Activated CD8-positive, alpha-beta T cell treated with anti-CD3 and anti-CD28 coated beads for 36 hours (primary cell): ENCODE results near the gene PLTP. TPM values are rescaled to one million over a fixed set of nuclear protein-coding genes. Genes with fewer than 3 reads are reported as not detected.

ENCODE experiments used
- ATAC-seq: fragments of 200-7000 bp; cut with Tn5 transposase; one replicate; pipeline ENCODE4 v1.10.0; 2021; ENCODE audit warnings: mild to moderate bottlenecking, moderate library complexity
- CTCF ChIA-PET: fragments of 350-600 bp; sonication (Branson Sonifier 250); formaldehyde crosslinking; loops from one replicate; lab custom pipeline; 2021; ENCODE audit warnings: antibody characterized with exemption; lab: Charles Lee
- POLR2A ChIA-PET: fragments of 350-600 bp; sonication (Branson Sonifier 250); formaldehyde crosslinking; loops from one replicate; lab custom pipeline; 2021; ENCODE audit warnings: antibody characterized with exemption; lab: Charles Lee
- DNase-seq: peaks from one replicate; pipeline ENCODE4 v3.0.0-alpha.2; 2020
- H3K27ac Mint-ChIP-seq: one replicate; pipeline ENCODE4 v1.8.0; 2021; ENCODE audit warnings: mild to moderate bottlenecking, mixed read lengths
- H3K27me3 Mint-ChIP-seq: one replicate; pipeline ENCODE4 v1.8.0; 2021; ENCODE audit warnings: mixed read lengths
- H3K36me3 Mint-ChIP-seq: one replicate; pipeline ENCODE4 v1.8.0; 2021; ENCODE audit warnings: low read depth, mixed read lengths
- H3K4me1 Mint-ChIP-seq: one replicate; pipeline ENCODE4 v1.8.0; 2021; ENCODE audit warnings: low read depth, mixed read lengths
- H3K4me3 Mint-ChIP-seq: one replicate; pipeline ENCODE4 v1.8.0; 2021; ENCODE audit warnings: mild to moderate bottlenecking, moderate library complexity, mixed read lengths
- H3K9me3 Mint-ChIP-seq: one replicate; pipeline ENCODE4 v1.8.0; 2021; ENCODE audit warnings: mixed read lengths
- CTCF ChIP-seq: fragments of 200-600 bp; IDR thresholded peaks from one replicate; pipeline ENCODE4 v1.8.0; 2022; ENCODE audit warnings: antibody characterized with exemption, mild to moderate bottlenecking
- intact Hi-C: fragments of 100-400 bp; cut with micrococcal nuclease; formaldehyde crosslinking; loops from one replicate; pipeline ENCODE4 v1.10.0; 2022
- total RNA-seq, 2 experiments: library from RNA; stranded (reverse); gene quantifications; one replicate each; pipeline ENCODE4 v1.2.3, GENCODE V29; 2021

PLTP gene
- total RNA-seq, 2 experiments from 2014 or later, result 7.4 to 8.6 TPM

GRCh38 chr20:45893831-45894230 is 18.1 kb downstream of the PLTP start:
- H3K4me3 Mint-ChIP-seq, result no peak overlapping the region
- intact Hi-C loops, result no loop called here
- no peak for TF ChIP-seq CTCF

GRCh38 chr20:45892828-45893500 is 19.0 kb downstream of the PLTP start:
- CTCF ChIA-PET, result interaction anchor here (1.0 to 1.6 kb wide), 6 partner anchors 8 to 94 kb away, joined by 3 to 9 read pairs (median 3); no protein-coding TSS in a partner anchor
- intact Hi-C loops, result no loop called here
- H3K4me3 Mint-ChIP-seq, result peak overlapping the region; percentile 88
- ATAC-seq, result peak; percentile 32
- TF ChIP-seq CTCF, result no peak
- DNase-seq, result peak; percentile 54
- H3K4me1 Mint-ChIP-seq, result peaks cover 29% of the 10 kb centered on the region
- H3K27me3 Mint-ChIP-seq, result no peaks in the 10 kb centered on the region
- POLR2A ChIA-PET, result interaction anchor here (0.8 to 7.8 kb wide), 9 partner anchors 9 to 80 kb away, joined by 3 to 59 read pairs (median 5); partner anchors contain the start of genes PCIF1, UBE2C, ZNF335 and ZSWIM1
- peaks cover 16% of the 10 kb centered on the region for H3K36me3 Mint-ChIP-seq
- peak overlapping the region; percentile 61 for H3K27ac Mint-ChIP-seq
- H3K9me3 Mint-ChIP-seq, result no peaks in the 10 kb centered on the region

More at GRCh38 chr20:45893831-45894230, 18.1 kb downstream of the PLTP start:
- no peaks in the 10 kb centered on the region for H3K9me3 Mint-ChIP-seq
- no peaks in the 10 kb centered on the region for H3K27me3 Mint-ChIP-seq
- peaks cover 29% of the 10 kb centered on the region for H3K4me1 Mint-ChIP-seq
- DNase-seq, result no peak
- POLR2A ChIA-PET, result interaction anchor here (0.7 to 7.8 kb wide), 4 partner anchors 9 to 77 kb away, joined by 3 to 59 read pairs (median 18); partner anchors contain the start of genes PCIF1, ZNF335 and ZSWIM1
- CTCF ChIA-PET, result interaction anchor here (1.6 kb wide), 1 partner anchor 76 kb away, joined by 7 read pairs; no protein-coding TSS in a partner anchor
- peaks cover 11% of the 10 kb centered on the region for H3K36me3 Mint-ChIP-seq
- ATAC-seq, result no peak
- H3K27ac Mint-ChIP-seq, result no peak overlapping the region

- H3K27me3 Mint-ChIP-seq, result no peaks in the 10 kb centered on the region
- ChIA-PET CTCF (interaction anchor here (1.0 to 1.6 kb wide), 7 partner anchors 8 to 93 kb away, joined by 3 to 9 read pairs (median 3); no protein-coding TSS in a partner anchor), POLR2A (interaction anchor here (0.8 to 7.8 kb wide), 13 partner anchors 8 to 79 kb away, joined by 3 to 59 read pairs (median 8); partner anchors contain the start of genes ACOT8, PCIF1, UBE2C and ZNF335)
- no peak for TF ChIP-seq CTCF
- peaks cover 16% of the 10 kb centered on the region for H3K36me3 Mint-ChIP-seq
- peak overlapping the region; percentile 88 for H3K4me3 Mint-ChIP-seq
- ATAC-seq (no peak), DNase-seq (no peak)
- intact Hi-C loops, result no loop called here
- H3K4me1 Mint-ChIP-seq, result peaks cover 29% of the 10 kb centered on the region
- H3K27ac Mint-ChIP-seq, result peak overlapping the region; percentile 48
- no peaks in the 10 kb centered on the region for H3K9me3 Mint-ChIP-seq
Measured at GRCh38 chr20:45892049-45892825, 19.7 kb downstream of the PLTP start.

- POLR2A ChIA-PET, result interaction anchor here (0.8 to 7.8 kb wide), 12 partner anchors 8 to 80 kb away, joined by 3 to 59 read pairs (median 10); partner anchors contain the start of genes ACOT8, PCIF1, SNX21 and UBE2C
Measured at GRCh38 chr20:45890985-45891983, 20.7 kb downstream of the PLTP start, which contains the start of the genes CTSA and NEURL2. Gene CTSA, plus strand, starts transcription at chr20:45891335. Its CDS starts 234 bp downstream, at chr20:45891569. Gene NEURL2, minus strand, starts transcription at chr20:45891208. Its CDS starts 217 bp downstream, at chr20:45890991.

More at GRCh38 chr20:45890985-45891983, 20.7 kb downstream of the PLTP start, which contains the start of the genes CTSA and NEURL2:
- H3K27me3 Mint-ChIP-seq, result no peaks in the 10 kb centered on the region
- ATAC-seq, result peak; percentile 70
- CTCF ChIA-PET, result interaction anchor here (0.9 to 2.1 kb wide), 9 partner anchors 9 to 92 kb away, joined by 3 to 15 read pairs (median 3); no protein-coding TSS in a partner anchor
- no peaks in the 10 kb centered on the region for H3K9me3 Mint-ChIP-seq
- peak within 1 kb of the TSS; percentile 89 for H3K27ac Mint-ChIP-seq
- DNase-seq, result peak; percentile 95
- peak within 1 kb of the TSS; percentile 88 for H3K4me3 Mint-ChIP-seq
- H3K4me1 Mint-ChIP-seq, result peaks cover 33% of the 10 kb centered on the region
- H3K36me3 Mint-ChIP-seq, result peaks cover 11% of the 10 kb centered on the region
- no peak for TF ChIP-seq CTCF
- intact Hi-C loops, result no loop called here
